ENCODE results near the gene GHSR. TPM values are rescaled to one million over a fixed set of nuclear protein-coding genes. Genes with fewer than 3 reads are reported as not detected.
A peak's percentile ranks its signal among the peaks of the same experiment; 100 is the strongest.
"Not testable (repeated sequence)": the region's sequence is repeated elsewhere in the genome, so short reads cannot be mapped to it uniquely, and the experiment has no call there.

GHSR gene, protein sequence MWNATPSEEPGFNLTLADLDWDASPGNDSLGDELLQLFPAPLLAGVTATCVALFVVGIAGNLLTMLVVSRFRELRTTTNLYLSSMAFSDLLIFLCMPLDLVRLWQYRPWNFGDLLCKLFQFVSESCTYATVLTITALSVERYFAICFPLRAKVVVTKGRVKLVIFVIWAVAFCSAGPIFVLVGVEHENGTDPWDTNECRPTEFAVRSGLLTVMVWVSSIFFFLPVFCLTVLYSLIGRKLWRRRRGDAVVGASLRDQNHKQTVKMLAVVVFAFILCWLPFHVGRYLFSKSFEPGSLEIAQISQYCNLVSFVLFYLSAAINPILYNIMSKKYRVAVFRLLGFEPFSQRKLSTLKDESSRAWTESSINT
- not detected for total RNA-seq

DNA sequence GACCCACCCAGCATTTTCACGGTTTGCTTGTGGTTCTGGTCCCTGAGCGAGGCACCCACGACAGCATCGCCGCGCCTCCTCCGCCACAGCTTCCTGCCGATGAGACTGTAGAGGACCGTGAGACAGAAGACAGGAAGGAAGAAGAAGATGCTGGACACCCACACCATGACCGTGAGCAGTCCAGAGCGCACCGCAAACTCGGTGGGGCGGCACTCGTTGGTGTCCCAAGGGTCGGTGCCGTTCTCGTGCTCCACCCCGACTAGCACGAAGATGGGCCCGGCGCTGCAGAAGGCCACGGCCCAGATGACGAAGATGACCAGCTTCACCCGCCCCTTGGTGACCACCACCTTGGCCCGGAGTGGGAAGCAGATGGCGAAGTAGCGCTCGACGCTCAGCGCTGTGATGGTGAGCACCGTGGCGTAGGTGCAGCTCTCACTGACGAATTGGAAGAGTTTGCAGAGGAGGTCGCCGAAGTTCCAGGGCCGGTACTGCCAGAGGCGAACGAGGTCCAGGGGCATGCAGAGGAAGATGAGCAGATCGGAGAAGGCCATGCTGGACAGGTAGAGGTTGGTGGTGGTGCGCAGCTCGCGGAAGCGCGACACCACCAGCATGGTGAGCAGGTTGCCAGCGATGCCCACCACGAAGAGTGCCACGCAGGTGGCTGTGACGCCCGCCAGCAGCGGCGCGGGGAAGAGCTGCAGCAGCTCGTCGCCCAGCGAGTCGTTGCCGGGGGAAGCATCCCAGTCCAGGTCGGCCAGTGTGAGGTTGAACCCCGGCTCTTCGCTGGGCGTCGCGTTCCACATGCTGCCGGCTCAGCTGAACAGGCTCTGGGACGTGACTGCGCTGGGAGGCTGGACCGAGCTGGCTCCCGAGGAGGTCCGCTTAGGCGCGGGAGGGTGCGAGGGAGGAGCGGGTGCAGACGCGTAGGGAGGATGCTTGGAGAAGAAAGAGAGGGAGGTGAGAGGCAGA, at the start of gene GHSR:
Gene GHSR (minus strand): TSS at position 846 of the 969 bp plus-strand sequence. CDS start 43 bp downstream, at position 803.
- ATAC-seq (ENCODE audit: low read depth) (peak; percentile 56), DNase-seq (peak; percentile 43)
- peaks cover 31% of the 10 kb centered on the region for H3K4me1 Mint-ChIP-seq
- POLR2A ChIA-PET: no interaction called here
- no peaks in the 10 kb centered on the region for H3K36me3 Mint-ChIP-seq
- peak within 1 kb of the TSS; percentile 47 for H3K4me3 Mint-ChIP-seq
- H3K27ac Mint-ChIP-seq: no peak within 1 kb of the TSS
- peaks cover 89% of the 10 kb centered on the region for H3K27me3 Mint-ChIP-seq
- no peaks in the 10 kb centered on the region for H3K9me3 Mint-ChIP-seq

DNA sequence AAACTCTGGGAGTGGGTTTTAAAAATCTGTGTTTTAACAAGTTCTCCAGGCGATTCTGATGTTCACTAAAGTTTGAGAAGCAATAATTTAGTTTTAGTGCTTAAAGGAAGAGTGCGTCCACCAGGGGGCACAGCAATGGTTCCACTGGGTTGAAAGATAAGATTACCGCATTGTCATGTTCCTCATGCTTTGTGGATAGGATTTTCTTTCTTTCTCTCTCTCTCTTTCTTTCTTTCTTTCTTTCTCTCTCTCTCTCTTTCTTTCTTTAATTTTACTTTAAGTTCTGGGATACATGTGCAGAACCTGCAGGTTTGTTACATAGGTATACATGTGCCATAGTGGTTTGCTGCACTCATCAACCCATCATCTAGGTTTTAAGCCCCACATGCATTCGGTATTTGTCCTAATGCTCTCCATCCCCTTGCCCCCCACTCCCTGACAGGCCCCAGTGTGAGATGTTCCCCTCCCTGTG, 42.0 kb upstream of the GHSR start:
- DNase-seq (peak; percentile 75), ATAC-seq (ENCODE audit: low read depth) (peak; percentile 72)
- Mint-ChIP-seq H3K4me1 (peaks cover 15% of the 10 kb centered on the region), H3K9me3 (peaks cover 20% of the 10 kb centered on the region), H3K4me3 (peak overlapping the region; percentile 37), H3K36me3 (peaks cover 41% of the 10 kb centered on the region), H3K27ac (peak overlapping the region; percentile 84)
- H3K27me3 Mint-ChIP-seq, POLR2A ChIA-PET: not testable (repeated sequence)

DNA sequence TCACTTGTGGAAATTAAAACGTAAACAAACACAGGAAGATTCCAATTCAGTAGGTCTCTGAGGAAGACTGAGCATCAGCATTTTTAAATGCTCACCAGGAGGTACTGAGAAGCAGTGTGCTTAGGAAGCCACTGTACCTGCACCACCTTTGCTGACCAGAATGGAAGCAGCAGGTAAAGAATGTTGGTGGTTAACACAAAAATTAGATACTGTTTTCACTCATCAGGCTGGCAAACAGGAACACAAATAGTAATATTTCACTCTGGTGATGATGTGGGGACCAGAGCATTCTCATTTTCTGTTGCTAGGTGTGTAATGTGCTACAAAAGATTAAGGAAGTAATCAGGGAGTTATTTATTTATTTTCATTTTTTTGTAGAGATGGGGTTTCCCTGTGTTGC, 29.9 kb upstream of the GHSR start:
- no peaks in the 10 kb centered on the region for H3K36me3 Mint-ChIP-seq
- H3K4me1 Mint-ChIP-seq: peaks cover 20% of the 10 kb centered on the region
- H3K27ac Mint-ChIP-seq: no peak overlapping the region
- DNase-seq (no peak), ATAC-seq (ENCODE audit: low read depth) (no peak)
- peaks cover 3% of the 10 kb centered on the region for H3K27me3 Mint-ChIP-seq
- no peak overlapping the region for H3K4me3 Mint-ChIP-seq
- POLR2A ChIA-PET: no interaction called here
- H3K9me3 Mint-ChIP-seq: peaks cover 5% of the 10 kb centered on the region

DNA sequence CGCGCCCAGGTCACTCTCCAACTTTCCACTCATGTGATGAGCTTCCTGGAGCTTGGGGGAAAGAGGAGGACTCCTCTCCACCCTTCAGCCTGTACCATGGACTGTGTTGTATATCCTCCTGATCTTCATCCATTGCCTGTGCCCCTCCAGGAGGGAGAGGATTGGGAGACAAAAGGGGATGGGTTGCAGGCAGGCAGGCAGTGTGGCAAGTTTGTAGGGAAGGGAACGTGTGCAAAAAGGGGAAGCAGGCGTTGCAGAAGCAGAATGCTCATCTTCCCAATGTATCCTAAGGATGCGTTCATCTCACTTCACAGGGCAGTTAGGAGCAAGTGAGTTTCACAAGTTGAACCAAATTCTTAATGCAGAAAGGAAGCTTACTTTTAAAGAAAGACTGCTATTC, 28.1 kb upstream of the GHSR start:
- ATAC-seq (ENCODE audit: low read depth) (no peak), DNase-seq (no peak)
- POLR2A ChIA-PET: no interaction called here
- peak overlapping the region; percentile 90 for H3K4me3 Mint-ChIP-seq
- H3K9me3 Mint-ChIP-seq: peaks cover 5% of the 10 kb centered on the region
- H3K36me3 Mint-ChIP-seq: peaks cover 1% of the 10 kb centered on the region
- H3K27ac Mint-ChIP-seq: peak overlapping the region; percentile 34
- H3K4me1 Mint-ChIP-seq: peaks cover 18% of the 10 kb centered on the region
- peaks cover 9% of the 10 kb centered on the region for H3K27me3 Mint-ChIP-seq

DNA sequence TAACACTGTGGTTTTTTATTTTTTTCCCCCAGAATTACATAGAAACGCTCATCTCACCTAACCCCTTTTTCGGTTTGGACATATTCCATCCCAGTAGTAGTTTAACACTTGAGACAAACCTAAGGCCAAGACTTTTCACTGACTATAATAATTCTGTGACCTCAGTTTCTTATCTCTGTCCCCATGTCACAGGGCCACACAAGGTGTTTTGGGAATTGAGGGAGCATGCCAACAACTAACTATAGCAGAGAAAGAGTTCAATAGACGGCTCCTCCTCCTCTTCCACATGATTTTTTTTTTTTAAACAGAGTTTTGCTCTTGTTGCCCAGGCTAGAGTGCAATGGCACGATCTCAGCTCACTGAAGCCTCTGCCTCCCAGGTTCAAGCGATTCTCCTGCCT, 27.4 kb upstream of the GHSR start:
- peaks cover 14% of the 10 kb centered on the region for H3K27me3 Mint-ChIP-seq
- POLR2A ChIA-PET: no interaction called here
- H3K36me3 Mint-ChIP-seq: peaks cover 3% of the 10 kb centered on the region
- peaks cover 7% of the 10 kb centered on the region for H3K9me3 Mint-ChIP-seq
- DNase-seq: no peak
- H3K27ac Mint-ChIP-seq: no peak overlapping the region
- ATAC-seq (ENCODE audit: low read depth): no peak
- H3K4me3 Mint-ChIP-seq: no peak overlapping the region
- H3K4me1 Mint-ChIP-seq: peaks cover 16% of the 10 kb centered on the region

DNA sequence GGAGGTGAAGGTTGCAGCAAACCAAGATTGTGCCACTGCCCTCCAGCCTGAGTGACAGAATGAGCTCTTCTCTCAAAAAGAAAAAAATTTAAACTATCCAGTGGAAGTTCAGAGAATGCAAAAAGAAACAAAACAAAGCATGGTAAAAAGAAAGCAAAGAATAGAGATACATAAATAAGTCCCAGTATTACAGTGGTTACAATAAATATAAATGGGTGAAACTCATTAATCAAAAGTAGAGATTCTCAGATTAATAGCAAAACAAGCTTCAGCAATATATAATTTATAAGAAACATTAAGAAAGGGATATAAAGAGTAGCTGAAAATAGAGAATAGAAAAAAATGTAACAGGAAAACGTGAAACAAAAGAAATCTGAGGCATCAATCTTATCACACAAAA, 23.6 kb upstream of the GHSR start:
- peaks cover 3% of the 10 kb centered on the region for H3K4me1 Mint-ChIP-seq
- H3K27me3 Mint-ChIP-seq: peaks cover 32% of the 10 kb centered on the region
- ATAC-seq (ENCODE audit: low read depth) (no peak), DNase-seq (no peak)
- H3K4me3 Mint-ChIP-seq: no peak overlapping the region
- no peak overlapping the region for H3K27ac Mint-ChIP-seq
- peaks cover 3% of the 10 kb centered on the region for H3K36me3 Mint-ChIP-seq
- POLR2A ChIA-PET: no interaction called here
- peaks cover 5% of the 10 kb centered on the region for H3K9me3 Mint-ChIP-seq

DNA sequence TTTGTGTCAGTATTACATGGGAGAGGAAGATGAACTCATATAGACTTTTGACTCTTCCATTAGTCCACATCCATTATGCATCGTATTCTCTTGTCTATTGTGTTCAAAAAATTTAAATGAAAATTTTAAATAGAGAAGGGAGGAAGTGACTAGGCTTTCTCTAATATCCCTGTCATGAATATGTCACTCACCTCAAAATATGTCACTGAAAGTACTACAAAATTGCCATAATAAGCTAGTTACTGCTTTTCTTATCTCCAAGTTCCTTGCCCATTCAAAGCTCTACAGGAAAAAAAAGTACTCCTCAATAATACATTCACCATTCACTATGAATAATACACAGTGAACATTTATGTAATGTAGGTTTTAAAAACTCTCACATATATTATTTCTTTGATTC, 22.3 kb upstream of the GHSR start:
- DNase-seq: no peak
- Mint-ChIP-seq H3K27ac (no peak overlapping the region), H3K27me3 (peaks cover 33% of the 10 kb centered on the region), H3K4me3 (no peak overlapping the region), H3K36me3 (peaks cover 3% of the 10 kb centered on the region), H3K4me1 (no peaks in the 10 kb centered on the region), H3K9me3 (peaks cover 7% of the 10 kb centered on the region)
- no peak for ATAC-seq (ENCODE audit: low read depth)
- POLR2A ChIA-PET: no interaction called here

DNA sequence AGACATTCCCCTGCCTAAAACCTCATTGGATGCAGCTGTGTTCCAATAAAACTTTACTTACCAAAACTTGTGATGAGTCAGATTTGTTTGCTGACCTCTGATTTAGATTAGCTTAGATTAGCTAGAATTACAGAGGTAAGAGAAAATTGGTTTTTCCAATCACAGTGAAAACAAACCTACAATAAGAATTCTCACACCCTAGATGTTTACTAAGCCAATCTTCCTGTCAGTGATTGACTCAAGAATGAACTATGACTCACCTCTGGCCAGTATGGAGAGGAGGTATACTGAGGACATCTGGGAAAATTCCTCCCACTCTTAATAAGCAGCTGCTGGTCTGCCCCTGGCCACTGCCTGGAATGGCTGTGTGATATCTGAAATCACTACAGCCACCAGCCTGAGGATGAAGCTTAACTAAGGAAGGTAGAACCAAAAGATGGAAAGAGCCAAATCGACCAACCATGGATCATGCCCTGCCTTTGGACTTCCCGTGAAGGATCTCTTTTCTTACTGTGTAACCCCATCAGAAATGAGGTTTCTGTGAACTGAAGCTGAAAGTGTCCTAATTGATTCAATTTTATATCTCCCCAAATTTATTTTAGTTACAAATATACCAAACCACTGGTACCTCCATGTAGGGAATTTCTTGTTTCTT, 19.0 kb upstream of the GHSR start:
- H3K36me3 Mint-ChIP-seq: peaks cover 3% of the 10 kb centered on the region
- no peak overlapping the region for H3K27ac Mint-ChIP-seq
- peaks cover 11% of the 10 kb centered on the region for H3K9me3 Mint-ChIP-seq
- ATAC-seq (ENCODE audit: low read depth): no peak
- H3K27me3 Mint-ChIP-seq: peaks cover 35% of the 10 kb centered on the region
- POLR2A ChIA-PET: no interaction called here
- DNase-seq: no peak
- H3K4me1 Mint-ChIP-seq: no peaks in the 10 kb centered on the region
- H3K4me3 Mint-ChIP-seq: no peak overlapping the region

DNA sequence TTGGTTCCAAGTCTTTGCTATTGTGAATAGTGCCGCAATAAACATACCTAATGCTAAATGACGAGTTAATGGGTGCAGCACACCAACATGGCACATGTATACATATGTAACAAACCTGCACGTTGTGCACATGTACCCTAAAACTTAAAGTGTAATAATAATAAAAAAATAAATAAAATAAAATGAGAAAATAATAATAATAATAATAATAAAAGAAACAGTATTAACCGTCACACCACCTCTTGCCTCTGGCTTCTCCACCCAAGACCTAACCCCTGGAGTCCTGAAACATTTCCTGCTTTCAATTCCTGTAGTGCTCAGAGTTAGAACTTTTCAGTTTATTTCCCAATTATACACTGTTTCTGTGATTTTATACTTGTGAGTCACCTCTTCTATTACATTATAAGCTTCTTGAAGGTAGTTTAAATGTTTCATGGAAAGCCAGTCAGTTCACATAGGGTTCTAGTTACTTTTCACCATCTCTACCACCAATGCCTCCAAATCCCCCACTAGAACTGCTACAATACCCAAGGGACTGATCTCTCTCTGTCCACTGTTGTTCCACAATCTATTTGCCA, 18.4 kb upstream of the GHSR start:
- Mint-ChIP-seq H3K27ac (no peak overlapping the region), H3K27me3 (peaks cover 29% of the 10 kb centered on the region), H3K9me3 (peaks cover 8% of the 10 kb centered on the region), H3K4me3 (no peak overlapping the region), H3K36me3 (peaks cover 2% of the 10 kb centered on the region), H3K4me1 (peaks cover 3% of the 10 kb centered on the region)
- no peak for DNase-seq
- no peak for ATAC-seq (ENCODE audit: low read depth)
- POLR2A ChIA-PET: no interaction called here

DNA sequence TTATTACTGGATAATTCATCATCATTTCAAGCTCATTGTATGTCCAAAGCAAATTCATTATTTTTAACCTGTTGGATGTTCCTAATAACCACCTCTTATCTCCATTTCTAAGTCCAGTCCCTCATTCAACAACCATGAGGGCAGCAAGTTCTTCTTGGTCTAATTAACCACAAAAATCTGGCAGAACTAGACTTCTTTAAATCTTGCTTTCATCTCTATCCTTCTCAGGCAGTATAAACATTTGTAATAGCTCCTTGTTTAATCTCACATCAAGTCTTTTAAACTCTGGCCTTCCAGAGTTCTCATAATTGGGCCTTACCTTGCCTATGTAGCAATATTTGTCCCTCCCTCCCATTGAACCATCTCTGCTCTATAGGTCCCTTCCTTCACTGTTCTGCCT, 17.0 kb upstream of the GHSR start:
- POLR2A ChIA-PET: interaction anchor here (0.6 kb wide), 1 partner anchor 225 kb away, joined by 3 read pairs; no protein-coding TSS in a partner anchor
- no peak for ATAC-seq (ENCODE audit: low read depth)
- Mint-ChIP-seq H3K27ac (no peak overlapping the region), H3K27me3 (peaks cover 22% of the 10 kb centered on the region), H3K9me3 (peaks cover 6% of the 10 kb centered on the region), H3K4me3 (no peak overlapping the region), H3K36me3 (no peaks in the 10 kb centered on the region), H3K4me1 (peaks cover 4% of the 10 kb centered on the region)
- no peak for DNase-seq

DNA sequence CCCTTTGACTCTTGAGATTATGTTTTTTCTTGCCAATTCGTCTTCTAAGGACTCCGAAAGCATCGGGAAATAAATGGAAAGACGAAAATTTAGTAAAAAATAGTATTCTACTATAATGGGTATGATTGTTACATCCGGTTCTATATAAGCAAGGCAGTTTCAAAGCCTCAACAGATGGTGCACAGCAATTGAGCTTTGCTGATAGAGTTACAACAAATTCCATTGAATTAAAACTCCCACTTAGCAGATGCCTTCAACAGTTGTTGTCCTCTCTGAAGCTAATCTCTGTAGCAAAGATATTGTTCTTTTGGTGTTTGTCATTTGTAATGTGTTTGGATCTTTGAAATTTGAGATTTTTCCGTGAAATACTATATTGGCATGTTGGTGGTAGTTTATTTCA, 16.1 kb upstream of the GHSR start:
- H3K9me3 Mint-ChIP-seq: peaks cover 6% of the 10 kb centered on the region
- POLR2A ChIA-PET: no interaction called here
- no peaks in the 10 kb centered on the region for H3K36me3 Mint-ChIP-seq
- ATAC-seq (ENCODE audit: low read depth) (no peak), DNase-seq (no peak)
- H3K27ac Mint-ChIP-seq: no peak overlapping the region
- H3K27me3 Mint-ChIP-seq: peaks cover 20% of the 10 kb centered on the region
- no peak overlapping the region for H3K4me3 Mint-ChIP-seq
- H3K4me1 Mint-ChIP-seq: peaks cover 4% of the 10 kb centered on the region

DNA sequence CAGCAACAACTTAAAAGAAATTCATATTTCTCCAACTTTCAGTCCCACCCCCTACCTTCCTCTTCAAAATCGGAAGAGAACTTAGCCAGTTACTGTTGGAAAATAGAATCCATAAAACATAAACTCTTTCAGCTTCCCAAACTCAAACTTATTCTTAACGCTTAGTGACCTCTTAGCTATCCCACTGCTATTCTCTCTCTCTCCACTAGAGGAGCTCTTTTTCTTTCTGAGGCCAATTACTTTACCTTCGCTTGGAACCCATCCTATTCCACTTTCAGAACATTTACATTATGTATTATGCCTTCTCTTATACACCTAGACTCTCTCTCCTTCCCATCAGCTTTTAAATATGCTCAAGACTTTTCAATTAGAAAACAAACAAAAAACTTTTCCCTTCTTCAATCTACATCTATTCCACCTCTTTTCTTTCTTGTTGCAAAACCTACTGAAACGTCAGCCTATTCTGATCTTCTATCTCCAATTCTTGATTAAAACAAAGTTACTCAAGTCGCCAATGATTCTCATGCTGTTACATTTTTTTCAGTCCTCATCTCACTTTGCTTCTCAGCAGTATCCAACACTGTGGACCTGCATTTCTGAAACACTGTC, 13.4 kb upstream of the GHSR start:
- POLR2A ChIA-PET: interaction anchor here (0.9 kb wide), 1 partner anchor 68 kb away, joined by 3 read pairs; no protein-coding TSS in a partner anchor

DNA sequence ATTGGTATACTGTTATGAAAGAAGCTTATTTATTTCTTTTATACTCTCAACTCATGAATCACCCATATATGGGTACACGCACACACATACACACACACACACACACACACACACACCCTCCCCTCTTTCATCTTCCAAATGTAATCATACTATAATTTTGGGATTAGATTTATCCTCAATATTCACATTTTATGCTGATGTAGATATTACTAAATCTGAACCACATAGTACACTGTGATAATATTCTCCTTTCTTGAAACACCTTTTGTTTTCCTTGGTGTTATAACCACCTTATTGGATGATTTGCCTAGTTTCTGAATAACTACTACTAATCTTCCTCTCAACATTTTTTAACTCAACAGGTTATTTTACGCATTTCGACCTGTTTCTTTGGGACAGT, 8.1 kb upstream of the GHSR start:
- no peak for ATAC-seq (ENCODE audit: low read depth)
- H3K4me1 Mint-ChIP-seq: no peaks in the 10 kb centered on the region
- POLR2A ChIA-PET: no interaction called here

More for the DNA sequence above, 13.4 kb upstream of the GHSR start:
- H3K4me3 Mint-ChIP-seq: no peak overlapping the region
- no peak for ATAC-seq (ENCODE audit: low read depth)
- peaks cover 5% of the 10 kb centered on the region for H3K9me3 Mint-ChIP-seq
- peaks cover 5% of the 10 kb centered on the region for H3K27me3 Mint-ChIP-seq
- H3K4me1 Mint-ChIP-seq: peaks cover 4% of the 10 kb centered on the region
- no peaks in the 10 kb centered on the region for H3K36me3 Mint-ChIP-seq
- no peak overlapping the region for H3K27ac Mint-ChIP-seq
- DNase-seq: no peak

More for the DNA sequence above, 8.1 kb upstream of the GHSR start:
- Mint-ChIP-seq H3K9me3 (no peaks in the 10 kb centered on the region), H3K4me3 (no peak overlapping the region), H3K27ac (no peak overlapping the region), H3K27me3 (peaks cover 32% of the 10 kb centered on the region), H3K36me3 (no peaks in the 10 kb centered on the region)
- no peak for DNase-seq

Measured in activated naive CD8-positive, alpha-beta T cell treated with anti-CD3 and anti-CD28 coated beads, Interleukin-2, amount 10 ng/mL, durations not matched to agents 7 days and 5 days (primary cell).